Activated CD4-positive, alpha-beta memory T cell treated with anti-CD3 and anti-CD28 coated beads, Interleukin-2, amount 10 ng/mL, durations not matched to agents 7 days and 5 days (primary cell): ENCODE data around the gene GIMAP2. TPM values are rescaled to one million over a fixed set of nuclear protein-coding genes. Genes with fewer than 3 reads are reported as not detected.

ENCODE experiments used
- CTCF ChIA-PET: fragments of 350-600 bp; sonication (Branson Sonifier 250); formaldehyde crosslinking; loops from one replicate; lab custom pipeline; 2021; ENCODE audit warnings: antibody characterized with exemption, inconsistent platforms; lab: Charles Lee
- POLR2A ChIA-PET: fragments of 350-600 bp; sonication (Branson Sonifier 250); formaldehyde crosslinking; loops from one replicate; lab custom pipeline; 2021; ENCODE audit warnings: antibody characterized with exemption; lab: Charles Lee
- DNase-seq: peaks from one replicate; pipeline ENCODE4 v3.0.0-alpha.2; 2020
- H3K27ac Mint-ChIP-seq: one replicate; pipeline ENCODE4 v1.8.0; 2021; ENCODE audit warnings: mild to moderate bottlenecking, mixed read lengths
- H3K27me3 Mint-ChIP-seq: one replicate; pipeline ENCODE4 v1.8.0; 2021; ENCODE audit warnings: mixed read lengths
- H3K36me3 Mint-ChIP-seq: one replicate; pipeline ENCODE4 v1.8.0; 2021; ENCODE audit warnings: low read depth, mixed read lengths
- H3K4me1 Mint-ChIP-seq: one replicate; pipeline ENCODE4 v1.8.0; 2021; ENCODE audit warnings: mixed read lengths
- H3K4me3 Mint-ChIP-seq: one replicate; pipeline ENCODE4 v1.8.0; 2021; ENCODE audit warnings: mild to moderate bottlenecking, mixed read lengths
- H3K9me3 Mint-ChIP-seq: one replicate; pipeline ENCODE4 v1.8.0; 2021; ENCODE audit warnings: mixed read lengths
- total RNA-seq, 2 experiments: library from RNA; stranded (reverse); gene quantifications; one replicate each; pipeline ENCODE4 v1.2.3, GENCODE V29; 2021

GIMAP2 gene
- total RNA-seq, 2 experiments from 2014 or later, result 113 to 120 TPM

- peaks cover 38% of the 10 kb centered on the region for H3K36me3 Mint-ChIP-seq
- DNase-seq, result no peak
- peak overlapping the region; percentile 94 for H3K27ac Mint-ChIP-seq
- H3K27me3 Mint-ChIP-seq, result no peaks in the 10 kb centered on the region
- H3K9me3 Mint-ChIP-seq, result peaks cover 1% of the 10 kb centered on the region
- ChIA-PET CTCF (interaction anchor here (1.0 to 7.9 kb wide), 2 partner anchors 19 to 287 kb away, joined by 3 to 44 read pairs; partner anchors contain the start of gene GIMAP1), POLR2A (interaction anchor here (0.6 to 5.8 kb wide), 7 partner anchors 19 to 287 kb away, joined by 3 to 41 read pairs (median 4); partner anchors contain the start of gene GIMAP1)
- peak overlapping the region; percentile 99 for H3K4me3 Mint-ChIP-seq
- peaks cover 77% of the 10 kb centered on the region for H3K4me1 Mint-ChIP-seq
These were observed 50.3 kb downstream of the GIMAP2 start for GRCh38 chr7:150735596-150736358.

- DNase-seq, result no peak
- peaks cover 80% of the 10 kb centered on the region for H3K4me1 Mint-ChIP-seq
- H3K27ac Mint-ChIP-seq, result peak overlapping the region; percentile 94
- no peaks in the 10 kb centered on the region for H3K27me3 Mint-ChIP-seq
- peaks cover 44% of the 10 kb centered on the region for H3K36me3 Mint-ChIP-seq
- POLR2A ChIA-PET, result interaction anchor here (0.9 to 5.8 kb wide), 20 partner anchors 11 to 296 kb away, joined by 3 to 42 read pairs (median 15); partner anchors contain the start of genes GIMAP1, GIMAP2, GIMAP4 and GIMAP6
- CTCF ChIA-PET, result interaction anchor here (0.7 to 3.3 kb wide), 4 partner anchors 19 to 288 kb away, joined by 3 to 29 read pairs (median 8); no protein-coding TSS in a partner anchor
- peak overlapping the region; percentile 99 for H3K4me3 Mint-ChIP-seq
- no peaks in the 10 kb centered on the region for H3K9me3 Mint-ChIP-seq
These were observed 51.4 kb downstream of the GIMAP2 start for GRCh38 chr7:150736864-150737263.

- H3K36me3 Mint-ChIP-seq, result peaks cover 50% of the 10 kb centered on the region
These were observed 52.0 kb downstream of the GIMAP2 start, which contains the start of gene GIMAP5 for GRCh38 chr7:150737265-150738055. Gene GIMAP5, plus strand, starts transcription at chr7:150737418. Its CDS starts 3,467 bp downstream, at chr7:150740885.

GRCh38 chr7:150738092-150738491 lies 52.6 kb downstream of the GIMAP2 start:
- Mint-ChIP-seq H3K36me3 (peaks cover 56% of the 10 kb centered on the region), H3K27ac (peak overlapping the region; percentile 94), H3K4me3 (peak overlapping the region; percentile 99), H3K4me1 (peaks cover 80% of the 10 kb centered on the region), H3K9me3 (no peaks in the 10 kb centered on the region), H3K27me3 (no peaks in the 10 kb centered on the region)
- DNase-seq, result no peak
- ChIA-PET POLR2A (interaction anchor here (0.9 to 5.8 kb wide), 37 partner anchors 8 to 369 kb away, joined by 3 to 42 read pairs (median 5); partner anchors contain the start of genes GIMAP1, GIMAP2, GIMAP4 and GIMAP6), CTCF (interaction anchor here (0.6 to 3.3 kb wide), 6 partner anchors 18 to 289 kb away, joined by 3 to 29 read pairs (median 8); partner anchors contain the start of genes GIMAP1 and GIMAP4)

More at GRCh38 chr7:150737265-150738055, 52.0 kb downstream of the GIMAP2 start, which contains the start of gene GIMAP5:
- Mint-ChIP-seq H3K4me1 (peaks cover 80% of the 10 kb centered on the region), H3K9me3 (no peaks in the 10 kb centered on the region), H3K27ac (peak within 1 kb of the TSS; percentile 94), H3K27me3 (no peaks in the 10 kb centered on the region), H3K4me3 (peak within 1 kb of the TSS; percentile 99)
- ChIA-PET CTCF (interaction anchor here (0.6 to 3.3 kb wide), 6 partner anchors 18 to 288 kb away, joined by 3 to 29 read pairs (median 8); partner anchors contain the start of gene GIMAP1), POLR2A (interaction anchor here (0.9 to 5.8 kb wide), 34 partner anchors 9 to 368 kb away, joined by 3 to 42 read pairs (median 5); partner anchors contain the start of genes GIMAP1, GIMAP2, GIMAP4 and GIMAP6)
- peak; percentile 65 for DNase-seq

GRCh38 chr7:150738591-150739001 lies 53.1 kb downstream of the GIMAP2 start:
- ChIA-PET POLR2A (interaction anchor here (0.9 to 5.8 kb wide), 30 partner anchors 8 to 333 kb away, joined by 3 to 42 read pairs (median 6); partner anchors contain the start of genes GIMAP1, GIMAP2, GIMAP4 and GIMAP6), CTCF (interaction anchor here (0.6 to 3.3 kb wide), 7 partner anchors 17 to 290 kb away, joined by 3 to 29 read pairs (median 5); partner anchors contain the start of genes GIMAP1 and GIMAP4)
- Mint-ChIP-seq H3K9me3 (no peaks in the 10 kb centered on the region), H3K4me3 (peak overlapping the region; percentile 99), H3K4me1 (peaks cover 80% of the 10 kb centered on the region), H3K27ac (peak overlapping the region; percentile 94), H3K36me3 (peaks cover 61% of the 10 kb centered on the region), H3K27me3 (no peaks in the 10 kb centered on the region)
- no peak for DNase-seq

GRCh38 chr7:150739033-150739432 lies 53.5 kb downstream of the GIMAP2 start:
- H3K4me1 Mint-ChIP-seq, result peaks cover 80% of the 10 kb centered on the region
- ChIA-PET CTCF (interaction anchor here (0.9 to 3.3 kb wide), 6 partner anchors 17 to 290 kb away, joined by 3 to 29 read pairs (median 8); partner anchors contain the start of genes GIMAP1 and GIMAP4), POLR2A (interaction anchor here (0.8 to 5.8 kb wide), 27 partner anchors 8 to 334 kb away, joined by 3 to 42 read pairs (median 6); partner anchors contain the start of genes GIMAP1, GIMAP2, GIMAP4 and GIMAP6)
- H3K27me3 Mint-ChIP-seq, result no peaks in the 10 kb centered on the region
- H3K36me3 Mint-ChIP-seq, result peaks cover 66% of the 10 kb centered on the region
- peak overlapping the region; percentile 99 for H3K4me3 Mint-ChIP-seq
- DNase-seq, result no peak
- no peaks in the 10 kb centered on the region for H3K9me3 Mint-ChIP-seq
- peak overlapping the region; percentile 94 for H3K27ac Mint-ChIP-seq

GRCh38 chr7:150740053-150740452 lies 54.5 kb downstream of the GIMAP2 start:
- DNase-seq, result no peak
- Mint-ChIP-seq H3K36me3 (peaks cover 76% of the 10 kb centered on the region), H3K4me3 (peak overlapping the region; percentile 99), H3K27me3 (no peaks in the 10 kb centered on the region), H3K27ac (peak overlapping the region; percentile 65), H3K9me3 (no peaks in the 10 kb centered on the region), H3K4me1 (peaks cover 80% of the 10 kb centered on the region)
- ChIA-PET CTCF (interaction anchor here (0.6 to 3.3 kb wide), 3 partner anchors 16 to 289 kb away, joined by 3 to 29 read pairs (median 5); partner anchors contain the start of genes GIMAP4 and GIMAP8), POLR2A (interaction anchor here (0.6 to 5.8 kb wide), 8 partner anchors 16 to 335 kb away, joined by 4 to 42 read pairs (median 8); partner anchors contain the start of genes GIMAP1, GIMAP2, GIMAP4 and GIMAP8)

GRCh38 chr7:150742286-150742968 lies 56.9 kb downstream of the GIMAP2 start:
- Mint-ChIP-seq H3K27me3 (no peaks in the 10 kb centered on the region), H3K36me3 (peaks cover 94% of the 10 kb centered on the region), H3K4me1 (peaks cover 78% of the 10 kb centered on the region), H3K4me3 (peak overlapping the region; percentile 99), H3K9me3 (no peaks in the 10 kb centered on the region), H3K27ac (peak overlapping the region; percentile 65)
- DNase-seq, result no peak
- ChIA-PET CTCF (interaction anchor here (1.1 to 2.7 kb wide), 6 partner anchors 10 to 293 kb away, joined by 3 to 16 read pairs (median 6); partner anchors contain the start of gene GIMAP4), POLR2A (interaction anchor here (0.8 to 6.5 kb wide), 12 partner anchors 10 to 292 kb away, joined by 3 to 50 read pairs (median 12); partner anchors contain the start of genes GIMAP1, GIMAP2, GIMAP4 and GIMAP7)

Other genes with a start within 250 kb of the GIMAP2 start
- gene GIMAP8, start 235.1 kb upstream of the GIMAP2 start, total RNA-seq, result 10 to 100 TPM; 25.1 to 26.4 TPM
- gene GIMAP7, start 170.8 kb upstream of the GIMAP2 start, total RNA-seq, result 100 to 1,000 TPM; 169 to 171 TPM
- gene GIMAP4, start 118.3 kb upstream of the GIMAP2 start, total RNA-seq, result 100 to 1,000 TPM; 277 to 282 TPM
- gene GIMAP6, start 53.3 kb upstream of the GIMAP2 start, total RNA-seq, result 10 to 100 TPM; 84.9 to 85.9 TPM
- 10 to 100 TPM; 18.8 to 21.0 TPM for gene GIMAP1, start 30.9 kb downstream of the GIMAP2 start, total RNA-seq
- gene GIMAP5, start 51.7 kb downstream of the GIMAP2 start, total RNA-seq, result 10 to 100 TPM; 83.9 to 84.3 TPM
- not detected for gene TMEM176B, start 114.7 kb downstream of the GIMAP2 start, total RNA-seq
- gene TMEM176A, start 115.1 kb downstream of the GIMAP2 start, total RNA-seq, result not detected
- gene AOC1, start 166.8 kb downstream of the GIMAP2 start, total RNA-seq, result not detected